HL-60 (cell line): ENCODE measurements around the gene GPR135.

ENCODE experiments used
- DNase-seq, 2 experiments: peaks; one replicate each; pipeline ENCODE4 v3.0.0-alpha.2; 2010 to 2020; ENCODE audit warnings: low read depth in 1 of 2, low spot score in 1 of 2
- H3K27ac ChIP-seq: fragments of 250-450 bp; sonication (Bioruptor Pico); replicated peaks from 2 replicates; pipeline ENCODE4 v1.5.1; 2020; ENCODE audit warnings: mild to moderate bottlenecking, moderate library complexity
- H3K27me3 ChIP-seq: fragments of 250-450 bp; sonication (Bioruptor Pico); 2 replicates; pipeline ENCODE4 v1.5.1; 2021; ENCODE audit warnings: mild to moderate bottlenecking, moderate library complexity; ENCODE audit not compliant: insufficient read depth, poor library complexity, severe bottlenecking
- H3K4me3 ChIP-seq: replicated peaks from 2 replicates; pipeline ENCODE4 v1.5.1; 2011; ENCODE audit warnings: mild to moderate bottlenecking, control low read depth, low read length; ENCODE audit not compliant: insufficient read depth
- CTCF ChIP-seq: IDR thresholded peaks from one replicate; pipeline ENCODE4 v1.5.1; 2011; ENCODE audit warnings: low read length, control low read depth, inconsistent platforms; ENCODE audit not compliant: insufficient read depth
- GABPA ChIP-seq: IDR thresholded peaks from 2 replicates; pipeline ENCODE4 v1.6.1; 2012; ENCODE audit warnings: low read depth
- POLR2AphosphoS5 ChIP-seq: IDR thresholded peaks from 2 replicates; pipeline ENCODE4 v1.6.1; 2012; ENCODE audit warnings: low read depth
- SPI1 ChIP-seq: IDR thresholded peaks from 2 replicates; pipeline ENCODE4 v1.6.1; 2012; ENCODE audit warnings: low read depth, mild to moderate bottlenecking, borderline replicate concordance
- TF ChIP-seq, protein P1 (sequence below): IDR thresholded peaks from 2 replicates; pipeline ENCODE4 v1.6.1; 2012; ENCODE audit warnings: low read depth; ENCODE audit not compliant: insufficient replicate concordance

GPR135 gene

DNA sequence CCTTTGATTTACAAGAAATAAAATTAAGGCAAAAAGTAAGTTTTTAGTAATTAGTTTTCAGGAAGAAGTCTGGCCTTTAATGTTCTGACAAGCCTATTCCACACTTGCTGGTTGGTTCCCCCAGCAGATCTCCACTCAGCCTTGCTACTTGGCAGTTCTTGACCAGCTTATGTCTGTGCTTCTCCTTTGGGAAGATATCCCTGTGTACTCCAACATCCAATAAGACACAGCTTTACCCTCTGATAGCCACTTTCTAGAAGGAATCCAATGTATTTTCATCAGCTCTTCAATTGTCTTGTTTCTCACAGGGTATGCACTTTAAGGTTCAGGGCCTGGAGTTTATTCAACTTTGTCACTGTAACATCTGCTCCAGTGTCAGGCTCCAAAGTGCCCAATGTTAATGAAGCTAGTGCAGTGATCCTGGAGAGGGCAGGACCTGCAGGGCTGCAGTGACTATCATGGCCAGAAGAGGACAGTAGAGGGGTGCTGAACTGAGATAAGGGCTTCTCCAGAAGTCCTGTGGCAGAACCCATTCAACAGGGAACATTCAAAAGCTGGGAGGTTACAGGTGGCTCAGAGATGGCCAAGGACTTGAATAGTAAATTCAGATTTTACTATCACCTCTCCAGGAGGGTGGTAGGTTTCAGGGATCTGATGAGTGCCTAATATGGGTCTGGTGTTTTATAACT, 42.0 kb upstream of the GPR135 start:
- H3K4me3 ChIP-seq = no peak overlapping the region

DNA sequence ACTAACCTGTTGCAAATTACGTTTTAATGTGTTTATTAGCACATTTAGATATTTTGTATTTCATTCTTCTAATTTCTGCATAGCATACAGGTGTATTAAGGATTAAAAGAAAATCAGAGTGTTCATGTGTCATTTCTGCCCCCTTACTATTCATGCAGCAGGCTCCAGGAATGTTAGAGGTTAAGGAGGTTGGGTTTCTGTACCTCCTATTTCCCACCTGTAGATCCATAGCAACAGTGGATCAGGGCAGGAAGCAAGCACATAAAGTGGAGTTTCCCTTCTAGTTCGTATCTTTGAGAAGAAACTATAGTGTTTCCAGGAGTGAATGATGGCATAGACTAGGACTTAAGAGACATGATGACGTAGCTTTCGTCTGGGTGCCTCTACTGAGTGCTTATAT, 38.1 kb upstream of the GPR135 start:
- Histone ChIP-seq H3K27ac (no peak overlapping the region), H3K27me3 (no peaks in the 10 kb centered on the region)
- no peak for DNase-seq

More for the DNA sequence above, 42.0 kb upstream of the GPR135 start:
- DNase-seq = peak; percentile 17 to 68
- Histone ChIP-seq H3K27ac (no peak overlapping the region), H3K27me3 (peaks cover 2% of the 10 kb centered on the region)
- TF ChIP-seq POLR2AphosphoS5 = no peak
- peak; percentile 98 for TF ChIP-seq CTCF
- no peak for TF ChIP-seq GABPA
- TF ChIP-seq, protein P1, sequence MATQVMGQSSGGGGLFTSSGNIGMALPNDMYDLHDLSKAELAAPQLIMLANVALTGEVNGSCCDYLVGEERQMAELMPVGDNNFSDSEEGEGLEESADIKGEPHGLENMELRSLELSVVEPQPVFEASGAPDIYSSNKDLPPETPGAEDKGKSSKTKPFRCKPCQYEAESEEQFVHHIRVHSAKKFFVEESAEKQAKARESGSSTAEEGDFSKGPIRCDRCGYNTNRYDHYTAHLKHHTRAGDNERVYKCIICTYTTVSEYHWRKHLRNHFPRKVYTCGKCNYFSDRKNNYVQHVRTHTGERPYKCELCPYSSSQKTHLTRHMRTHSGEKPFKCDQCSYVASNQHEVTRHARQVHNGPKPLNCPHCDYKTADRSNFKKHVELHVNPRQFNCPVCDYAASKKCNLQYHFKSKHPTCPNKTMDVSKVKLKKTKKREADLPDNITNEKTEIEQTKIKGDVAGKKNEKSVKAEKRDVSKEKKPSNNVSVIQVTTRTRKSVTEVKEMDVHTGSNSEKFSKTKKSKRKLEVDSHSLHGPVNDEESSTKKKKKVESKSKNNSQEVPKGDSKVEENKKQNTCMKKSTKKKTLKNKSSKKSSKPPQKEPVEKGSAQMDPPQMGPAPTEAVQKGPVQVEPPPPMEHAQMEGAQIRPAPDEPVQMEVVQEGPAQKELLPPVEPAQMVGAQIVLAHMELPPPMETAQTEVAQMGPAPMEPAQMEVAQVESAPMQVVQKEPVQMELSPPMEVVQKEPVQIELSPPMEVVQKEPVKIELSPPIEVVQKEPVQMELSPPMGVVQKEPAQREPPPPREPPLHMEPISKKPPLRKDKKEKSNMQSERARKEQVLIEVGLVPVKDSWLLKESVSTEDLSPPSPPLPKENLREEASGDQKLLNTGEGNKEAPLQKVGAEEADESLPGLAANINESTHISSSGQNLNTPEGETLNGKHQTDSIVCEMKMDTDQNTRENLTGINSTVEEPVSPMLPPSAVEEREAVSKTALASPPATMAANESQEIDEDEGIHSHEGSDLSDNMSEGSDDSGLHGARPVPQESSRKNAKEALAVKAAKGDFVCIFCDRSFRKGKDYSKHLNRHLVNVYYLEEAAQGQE = no peak
- TF ChIP-seq SPI1 = no peak

GRCh38 chr14:59500732-59501131, 35.6 kb upstream of the GPR135 start:
- Histone ChIP-seq H3K4me3 (no peak overlapping the region), H3K27me3 (no peaks in the 10 kb centered on the region), H3K27ac (no peak overlapping the region)
- no peak for DNase-seq
- TF ChIP-seq GABPA (no peak), CTCF (no peak), SPI1 (no peak), POLR2AphosphoS5 (no peak)
- TF ChIP-seq, protein P1 = no peak

More for the DNA sequence above, 38.1 kb upstream of the GPR135 start:
- no peak overlapping the region for H3K4me3 ChIP-seq
- no peak for TF ChIP-seq SPI1
- TF ChIP-seq GABPA = no peak
- no peak for TF ChIP-seq CTCF
- no peak for TF ChIP-seq POLR2AphosphoS5
- TF ChIP-seq, protein P1 = no peak
